ENCODE results near the gene TEN1. TPM values are rescaled to one million over a fixed set of nuclear protein-coding genes. Genes with fewer than 3 reads are reported as not detected.

Gene TEN1
- total and polyA plus RNA-seq, 2 donors (not counting 1 experiment from before 2014, with no cell fraction given), result 19.8 to 34.5 TPM

GRCh38 chr17:76000755-76001521, 21.9 kb downstream of the TEN1 start, which contains the start of gene CDK3:
TSS of gene CDK3 (plus strand) at chr17:76000855. CDS start at chr17:76001426, 571 bp downstream.
- no peak within 1 kb of the TSS for H3K4me2 ChIP-seq (replicated peaks; ENCODE audit: low read depth, low read length, poor library complexity, severe bottlenecking)
- Mint-ChIP-seq H3K4me3 (no peak within 1 kb of the TSS), H3K4me1 (peaks cover 11% of the 10 kb centered on the region), H3K27ac (no peak within 1 kb of the TSS), H3K9me3 (ENCODE audit: insufficient read depth) (no peaks in the 10 kb centered on the region), H3K27me3 (no peaks in the 10 kb centered on the region)
- ATAC-seq (ENCODE audit: low read depth), result no peak
- ChIA-PET POLR2A (interaction anchor here (1.0 kb wide), 1 partner anchor 252 kb away, joined by 7 read pairs; no protein-coding TSS in a partner anchor), CTCF (interaction anchor here (1.0 to 5.6 kb wide), 11 partner anchors 9 to 278 kb away, joined by 3 to 66 read pairs (median 5); partner anchors contain the start of genes FBF1 and MRPL38)
- H4K20me1 ChIP-seq (ENCODE audit: control insufficient read depth, insufficient read depth, low read length, poor library complexity, severe bottlenecking), result no peaks in the 10 kb centered on the region
- whole genome bisulfite sequencing (ENCODE audit: insufficient coverage), result 89% methylated on average over 21 of the region's 21 CpGs
- H3K4me1 ChIP-seq (ENCODE audit: control insufficient read depth in 2 of 2, insufficient read depth in 2 of 2, low read length in 2 of 2), result peaks cover 9 to 16% of the 10 kb centered on the region in 2 donors
- no peak within 1 kb of the TSS for H3K27ac ChIP-seq (ENCODE audit: low read length in 2 of 2)
- H3K9ac ChIP-seq (ENCODE audit: low read length), result no peak within 1 kb of the TSS
- H3K9me3 ChIP-seq (ENCODE audit: control extremely low read depth in 1 of 3, control insufficient read depth in 2 of 3, insufficient read depth in 1 of 3, low read length in 2 of 3), result no peaks in the 10 kb centered on the region
- no peaks in the 10 kb centered on the region for H3K27me3 ChIP-seq (replicated peaks in 1 of 4; ENCODE audit: control extremely low read depth in 1 of 4, control insufficient read depth in 3 of 4, insufficient read depth in 4 of 4, low read length in 3 of 4)
- H3K36me3 ChIP-seq (replicated peaks in 1 of 2; ENCODE audit: control extremely low read depth in 1 of 2, control insufficient read depth in 1 of 2, extremely low read depth in 1 of 2, insufficient read depth in 2 of 2, low read length in 1 of 2), result peaks cover 0 to 2% of the 10 kb centered on the region in 2 experiments
- H3K4me3 ChIP-seq (ENCODE audit: control extremely low read depth in 1 of 5, extremely low read depth in 1 of 5, insufficient read depth in 1 of 5, low read depth in 2 of 5, low read length in 4 of 5), result no peak within 1 kb of the TSS
- H3K79me2 ChIP-seq (ENCODE audit: control insufficient read depth, insufficient read depth, low read length), result no peaks in the 10 kb centered on the region
- H2AFZ ChIP-seq (ENCODE audit: insufficient read depth, low read depth, low read length, poor library complexity, severe bottlenecking), result no peak within 1 kb of the TSS
- intact Hi-C loops (cut with micrococcal nuclease), result loop anchor here (10.0 kb wide), 2 partner anchors 156 to 246 kb away; partner anchors contain the start of gene UNC13D
- DNase-seq, result no peak
- TF ChIP-seq CTCF (IDR thresholded peaks at IDR 0.05) (peak; percentile 44), EZH2 (IDR thresholded peaks at IDR 0.05; ENCODE audit: borderline replicate concordance, insufficient read depth, low read depth, low read length, poor library complexity, severe bottlenecking) (no peak)

- Mint-ChIP-seq H3K4me3 (no peak overlapping the region), H3K4me1 (peaks cover 6% of the 10 kb centered on the region), H3K9me3 (ENCODE audit: insufficient read depth) (no peaks in the 10 kb centered on the region), H3K27me3 (no peaks in the 10 kb centered on the region), H3K27ac (no peak overlapping the region)
- ChIA-PET POLR2A (interaction anchor here (0.5 kb wide), 1 partner anchor 393 kb away, joined by 3 read pairs; no protein-coding TSS in a partner anchor), CTCF (interaction anchor here (1.0 to 5.6 kb wide), 8 partner anchors 8 to 250 kb away, joined by 3 to 66 read pairs (median 4); partner anchors contain the start of gene MRPL38)
- Histone ChIP-seq H3K9ac (ENCODE audit: low read length) (no peak overlapping the region), H3K79me2 (ENCODE audit: control insufficient read depth, insufficient read depth, low read length) (no peaks in the 10 kb centered on the region), H3K4me1 (ENCODE audit: control insufficient read depth in 2 of 2, insufficient read depth in 2 of 2, low read length in 2 of 2) (peaks cover 4 to 9% of the 10 kb centered on the region in 2 donors), H3K9me3 (ENCODE audit: control extremely low read depth in 1 of 3, control insufficient read depth in 2 of 3, insufficient read depth in 1 of 3, low read length in 2 of 3) (no peaks in the 10 kb centered on the region), H4K20me1 (ENCODE audit: control insufficient read depth, insufficient read depth, low read length, poor library complexity, severe bottlenecking) (no peaks in the 10 kb centered on the region), H3K4me2 (replicated peaks; ENCODE audit: low read depth, low read length, poor library complexity, severe bottlenecking) (no peak overlapping the region), H3K36me3 (replicated peaks in 1 of 2; ENCODE audit: control extremely low read depth in 1 of 2, control insufficient read depth in 1 of 2, extremely low read depth in 1 of 2, insufficient read depth in 2 of 2, low read length in 1 of 2) (peaks cover 0 to 2% of the 10 kb centered on the region in 2 experiments), H3K4me3 (ENCODE audit: control extremely low read depth in 1 of 5, extremely low read depth in 1 of 5, insufficient read depth in 1 of 5, low read depth in 2 of 5, low read length in 4 of 5) (no peak overlapping the region), H2AFZ (ENCODE audit: insufficient read depth, low read depth, low read length, poor library complexity, severe bottlenecking) (no peak overlapping the region), H3K27me3 (replicated peaks in 1 of 4; ENCODE audit: control extremely low read depth in 1 of 4, control insufficient read depth in 3 of 4, insufficient read depth in 4 of 4, low read length in 3 of 4) (no peaks in the 10 kb centered on the region), H3K27ac (ENCODE audit: low read length in 2 of 2) (no peak overlapping the region)
- ATAC-seq (ENCODE audit: low read depth) (no peak), DNase-seq (no peak)
- intact Hi-C loops (cut with micrococcal nuclease), result loop anchor here (10.0 kb wide), 2 partner anchors 157 to 247 kb away; partner anchors contain the start of gene UNC13D
- TF ChIP-seq CTCF (IDR thresholded peaks at IDR 0.05) (no peak), EZH2 (IDR thresholded peaks at IDR 0.05; ENCODE audit: borderline replicate concordance, insufficient read depth, low read depth, low read length, poor library complexity, severe bottlenecking) (no peak)
- 100% methylated on average over 10 of the region's 12 CpGs for WGBS (ENCODE audit: insufficient coverage)
Measured at GRCh38 chr17:76002100-76002499, 23.1 kb downstream of the TEN1 start.
